Muscle of leg (tissue), 16 donors: ENCODE results near the gene FJX1. TPM values are rescaled to one million over a fixed set of nuclear protein-coding genes. Genes with fewer than 3 reads are reported as not detected.

Experiments
- DNase-seq: peaks from one replicate; pipeline ENCODE4 v3.0.0; 2013
- H3K27ac ChIP-seq: one replicate; pipeline ENCODE4 v1.5.1; 2013; ENCODE audit warnings: mild to moderate bottlenecking, low read length, control low read depth
- H3K27me3 ChIP-seq: one replicate; pipeline ENCODE4 v1.6.1; 2013; ENCODE audit warnings: low read length; ENCODE audit not compliant: control insufficient read depth, insufficient read depth
- H3K36me3 ChIP-seq: one replicate; pipeline ENCODE4 v1.6.1; 2013; ENCODE audit warnings: low read length; ENCODE audit not compliant: control insufficient read depth, insufficient read depth
- H3K4me1 ChIP-seq: one replicate; pipeline ENCODE4 v1.6.1; 2013; ENCODE audit warnings: low read length; ENCODE audit not compliant: control insufficient read depth, insufficient read depth
- H3K4me3 ChIP-seq: one replicate; pipeline ENCODE4 v1.5.1; 2013; ENCODE audit warnings: low read length, control low read depth
- H3K9me3 ChIP-seq: replicated peaks from 2 replicates; pipeline ENCODE4 v1.6.1; 2013; ENCODE audit warnings: low read depth, low read length; ENCODE audit not compliant: control insufficient read depth
- WGBS: methylation state at CpG from one replicate; pipeline ENCODE4 v1.1.5; 2013; ENCODE audit warnings: missing lambda C conversion rate; ENCODE audit not compliant: insufficient coverage; 5-methylcytosine and 5-hydroxymethylcytosine counted together
- long read RNA-seq, 11 donors: transcript quantifications; one replicate each; lab custom pipeline, GENCODE V29; 2026
- polyA plus RNA-seq, 8 donors: library from polyadenylated mRNA; unstranded; fragments of 120-200 nt; gene quantifications; one replicate each; pipeline versions ENCODE4 v1.2.1 to v1.2.3, GENCODE V29; 2013; ENCODE audit warnings: inconsistent platforms in 1 of 8, low replicate concordance in 1 of 8; ENCODE audit not compliant: insufficient read length in 8 of 8, insufficient read depth in 1 of 8
- total RNA-seq: library from RNA; stranded (reverse); fragments of 120-200 nt; gene quantifications from one replicate; pipeline ENCODE4 v1.2.4, GENCODE V29; 2013

FJX1 gene, protein sequence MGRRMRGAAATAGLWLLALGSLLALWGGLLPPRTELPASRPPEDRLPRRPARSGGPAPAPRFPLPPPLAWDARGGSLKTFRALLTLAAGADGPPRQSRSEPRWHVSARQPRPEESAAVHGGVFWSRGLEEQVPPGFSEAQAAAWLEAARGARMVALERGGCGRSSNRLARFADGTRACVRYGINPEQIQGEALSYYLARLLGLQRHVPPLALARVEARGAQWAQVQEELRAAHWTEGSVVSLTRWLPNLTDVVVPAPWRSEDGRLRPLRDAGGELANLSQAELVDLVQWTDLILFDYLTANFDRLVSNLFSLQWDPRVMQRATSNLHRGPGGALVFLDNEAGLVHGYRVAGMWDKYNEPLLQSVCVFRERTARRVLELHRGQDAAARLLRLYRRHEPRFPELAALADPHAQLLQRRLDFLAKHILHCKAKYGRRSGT
- total RNA-seq: 6.5 TPM
- 10 to 100 TPM in 4 of 8 donors, 1 to 10 TPM in 4; 6.2 to 17.2 (median 9.1) TPM for polyA plus RNA-seq
- long read RNA-seq, donor 1, transcript FJX1-201 (1 exons, 2,450 nt): major isoform, 5 of 5 reads
- long read RNA-seq, donor 1, partial matches to known transcripts: 0 of 5 reads
- long read RNA-seq, donor 1, other reads (novel, unspliced or antisense): 0 of 5 reads
- long read RNA-seq, donor 2, partial matches to known transcripts: 0 of 1 reads
- long read RNA-seq, donor 2, other reads (novel, unspliced or antisense): 0 of 1 reads
- long read RNA-seq, donor 3, transcript FJX1-201 (1 exons, 2,450 nt): major isoform, 5 of 5 reads
- long read RNA-seq, donor 3, partial matches to known transcripts: 0 of 5 reads
- long read RNA-seq, donor 3, other reads (novel, unspliced or antisense): 0 of 5 reads
- long read RNA-seq, donor 4: 0 reads
- long read RNA-seq, donor 5, transcript FJX1-201 (1 exons, 2,450 nt): major isoform, 29 of 29 reads
- long read RNA-seq, donor 5, partial matches to known transcripts: 0 of 29 reads
- long read RNA-seq, donor 5, other reads (novel, unspliced or antisense): 0 of 29 reads
- long read RNA-seq, donor 6, transcript FJX1-201 (1 exons, 2,450 nt): major isoform, 11 of 11 reads
- long read RNA-seq, donor 6, partial matches to known transcripts: 0 of 11 reads
- long read RNA-seq, donor 6, other reads (novel, unspliced or antisense): 0 of 11 reads
- long read RNA-seq, donor 7, transcript FJX1-201 (1 exons, 2,450 nt): major isoform, 13 of 13 reads
- long read RNA-seq, donor 7, partial matches to known transcripts: 0 of 13 reads
- long read RNA-seq, donor 7, other reads (novel, unspliced or antisense): 0 of 13 reads
- long read RNA-seq, donor 8, partial matches to known transcripts: 0 of 2 reads
- long read RNA-seq, donor 8, other reads (novel, unspliced or antisense): 0 of 2 reads
- long read RNA-seq, donor 9, transcript FJX1-201 (1 exons, 2,450 nt): major isoform, 9 of 9 reads
- long read RNA-seq, donor 9, partial matches to known transcripts: 0 of 9 reads
- long read RNA-seq, donor 9, other reads (novel, unspliced or antisense): 0 of 9 reads
- long read RNA-seq, donor 10, transcript FJX1-201 (1 exons, 2,450 nt): major isoform, 6 of 6 reads
- long read RNA-seq, donor 10, partial matches to known transcripts: 0 of 6 reads
- long read RNA-seq, donor 10, other reads (novel, unspliced or antisense): 0 of 6 reads
- long read RNA-seq, donor 11, transcript FJX1-201 (1 exons, 2,450 nt): major isoform, 6 of 6 reads
- long read RNA-seq, donor 11, partial matches to known transcripts: 0 of 6 reads
- long read RNA-seq, donor 11, other reads (novel, unspliced or antisense): 0 of 6 reads

DNA sequence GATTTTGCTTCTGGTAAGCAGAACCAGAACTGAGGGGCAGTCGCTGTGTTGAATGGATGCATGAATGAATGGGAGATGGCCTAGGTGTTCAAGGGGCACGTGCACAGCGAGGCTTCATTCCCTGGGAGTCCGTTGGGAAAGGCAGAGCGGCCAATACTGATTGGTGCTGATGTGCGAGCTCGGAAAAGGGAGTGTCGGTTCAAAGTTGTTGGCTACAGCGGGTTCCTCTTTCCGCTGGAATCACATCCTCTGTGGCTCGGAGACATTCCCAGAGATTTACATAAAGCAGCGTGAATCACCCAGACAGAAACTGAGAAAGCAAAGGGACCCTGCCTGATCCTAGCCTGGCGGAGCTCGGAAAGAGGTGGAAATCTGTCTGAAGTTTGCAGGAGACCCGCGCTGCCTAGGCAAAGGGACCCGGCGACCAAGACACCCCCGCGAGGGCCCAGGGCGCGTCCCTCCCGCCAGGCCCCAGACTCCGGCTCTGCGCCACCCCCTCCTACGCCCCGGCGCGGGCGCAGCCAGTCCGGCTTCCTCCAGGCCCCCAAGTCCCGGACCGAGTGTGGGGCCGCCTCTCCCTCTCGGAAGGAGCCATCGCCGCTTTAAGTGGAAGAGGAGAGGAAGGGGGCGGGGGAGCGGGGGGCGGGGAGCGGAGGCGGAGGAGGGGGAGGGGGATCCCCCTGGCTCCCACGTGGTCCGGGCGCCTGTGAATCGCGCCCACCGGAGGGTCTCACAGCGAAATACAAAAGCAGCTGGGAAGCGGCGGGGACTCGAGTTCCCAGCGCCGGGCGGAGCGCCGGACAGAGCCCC lies at the start of gene FJX1:
Gene FJX1 (plus strand): TSS at position 774 of the 810 bp plus-strand sequence. CDS start 177 bp downstream, outside the sequence.
- H3K9me3 ChIP-seq: no peaks in the 10 kb centered on the region
- H3K4me1 ChIP-seq: peaks cover 19% of the 10 kb centered on the region
- peak; percentile 92 for DNase-seq
- H3K36me3 ChIP-seq: no peaks in the 10 kb centered on the region
- H3K27ac ChIP-seq: peak within 1 kb of the TSS; percentile 86
- WGBS: 1% methylated on average over 37 of the region's 57 CpGs
- H3K27me3 ChIP-seq: peaks cover 28% of the 10 kb centered on the region
- peak within 1 kb of the TSS; percentile 58 for H3K4me3 ChIP-seq

DNA sequence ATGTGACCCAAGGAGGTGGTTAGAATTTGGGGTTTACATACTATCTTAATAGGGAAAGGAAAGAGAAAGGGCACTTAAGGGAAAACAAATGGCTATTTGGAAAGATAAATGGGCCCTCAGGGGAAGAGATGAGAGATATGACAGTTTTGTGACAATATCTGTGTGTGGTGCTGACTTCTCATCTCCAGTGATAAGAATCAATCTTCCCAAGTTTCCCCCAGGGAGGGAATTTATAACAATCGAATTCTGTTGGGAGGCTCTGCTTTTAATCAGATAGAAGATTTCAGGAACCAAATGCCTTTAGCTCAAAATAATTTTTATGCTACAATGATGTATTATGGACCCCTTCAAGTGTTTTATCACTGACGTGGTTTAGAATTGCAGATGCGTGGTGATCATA lies 46.6 kb upstream of the FJX1 start:
- no CpG with 5 or more reads among the region's 3 CpGs for WGBS
- no peaks in the 10 kb centered on the region for H3K9me3 ChIP-seq

DNA sequence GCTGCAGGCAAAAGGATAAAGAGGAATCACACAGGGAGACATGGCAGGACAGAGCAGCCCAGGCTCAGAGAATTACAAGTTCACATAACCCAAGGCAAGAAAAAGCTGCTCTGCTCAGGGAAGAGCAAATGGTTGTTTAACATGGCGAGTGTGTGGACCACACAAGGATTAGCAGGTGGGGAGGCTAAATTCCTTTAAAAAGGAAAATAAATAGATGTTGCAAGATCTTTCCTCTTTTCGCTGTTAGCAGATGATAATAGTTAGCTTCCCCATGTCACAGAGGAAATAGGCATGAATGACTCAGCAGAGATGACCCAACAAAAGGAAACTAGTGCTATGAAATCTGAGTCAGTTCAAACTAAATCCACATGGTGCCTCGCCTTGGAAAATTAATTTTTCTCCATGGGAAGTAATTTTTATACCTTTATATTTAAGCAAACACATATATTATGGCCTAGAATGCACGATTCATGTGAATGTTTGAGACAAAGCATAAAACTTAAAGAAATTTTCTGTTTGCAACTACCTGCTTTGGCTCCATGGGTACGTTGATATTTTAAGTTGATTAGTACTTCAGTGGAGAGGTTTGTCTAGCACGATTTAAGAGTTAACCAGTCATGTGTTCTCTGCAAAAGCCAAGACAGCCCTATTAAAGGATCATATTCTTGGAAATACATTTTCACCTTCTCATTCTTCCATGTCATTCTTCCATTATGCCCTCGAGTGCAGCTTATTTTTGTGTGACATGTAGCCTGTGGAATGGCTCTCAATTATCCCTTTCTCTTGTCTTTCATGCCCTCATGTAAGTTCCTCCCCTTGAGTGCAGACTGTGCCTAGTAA lies 38.5 kb upstream of the FJX1 start:
- Histone ChIP-seq H3K9me3 (no peaks in the 10 kb centered on the region), H3K27ac (no peak overlapping the region), H3K4me3 (no peak overlapping the region), H3K27me3 (peaks cover 4% of the 10 kb centered on the region), H3K4me1 (no peaks in the 10 kb centered on the region), H3K36me3 (no peaks in the 10 kb centered on the region)
- WGBS: 17% methylated on average over 1 of the region's 7 CpGs
- DNase-seq: peak; percentile 68

More for the DNA sequence above, 46.6 kb upstream of the FJX1 start:
- no peaks in the 10 kb centered on the region for H3K27me3 ChIP-seq
- H3K4me1 ChIP-seq: no peaks in the 10 kb centered on the region
- DNase-seq: no peak
- H3K36me3 ChIP-seq: no peaks in the 10 kb centered on the region
- H3K27ac ChIP-seq: no peak overlapping the region
- no peak overlapping the region for H3K4me3 ChIP-seq

DNA sequence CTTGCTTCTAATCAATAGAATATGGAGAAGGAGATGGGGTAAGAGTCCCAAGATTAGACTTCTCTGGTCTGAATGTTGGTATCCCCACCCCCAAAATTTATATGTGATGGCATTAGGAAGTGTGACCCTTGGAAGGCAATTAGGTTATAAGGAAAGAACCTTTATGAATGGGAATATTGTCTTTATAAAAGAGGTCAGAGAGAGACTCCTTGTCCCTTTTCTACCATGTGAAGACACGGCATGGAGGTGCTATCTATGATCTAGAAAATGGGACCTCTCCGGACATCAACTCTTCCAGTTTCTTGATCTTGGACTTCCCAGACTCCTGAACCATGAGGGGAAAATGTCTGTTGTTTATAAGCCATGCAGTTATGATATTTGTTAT lies 37.9 kb upstream of the FJX1 start:
- Histone ChIP-seq H3K4me1 (no peaks in the 10 kb centered on the region), H3K9me3 (no peaks in the 10 kb centered on the region), H3K36me3 (no peaks in the 10 kb centered on the region), H3K4me3 (no peak overlapping the region), H3K27ac (no peak overlapping the region), H3K27me3 (peaks cover 4% of the 10 kb centered on the region)
- no CpG with 5 or more reads among the region's 2 CpGs for WGBS
- no peak for DNase-seq

DNA sequence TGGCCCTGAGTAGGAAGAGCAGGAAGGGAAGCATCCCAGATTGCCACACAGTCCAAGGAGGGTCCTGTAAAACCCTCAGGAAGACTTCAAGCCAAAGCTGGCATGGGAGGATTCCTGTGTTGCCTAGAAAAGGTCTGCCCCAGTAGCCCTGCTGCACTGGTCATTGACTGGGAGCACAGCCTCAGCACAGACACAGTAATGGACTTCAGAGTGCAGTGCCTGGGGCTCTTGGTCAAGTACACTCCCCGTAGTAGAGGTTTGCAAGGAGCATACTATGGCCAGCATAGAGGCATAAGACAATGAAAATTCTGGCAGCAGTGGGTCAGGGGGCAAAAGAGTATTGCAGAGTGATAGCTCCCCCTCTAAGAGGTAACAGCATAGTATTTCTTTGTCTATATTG lies 36.2 kb upstream of the FJX1 start:
- H3K4me1 ChIP-seq: no peaks in the 10 kb centered on the region
- peaks cover 7% of the 10 kb centered on the region for H3K27me3 ChIP-seq
- no CpG with 5 or more reads among the region's 1 CpG for WGBS
- no peaks in the 10 kb centered on the region for H3K9me3 ChIP-seq
- DNase-seq: no peak
- H3K4me3 ChIP-seq: no peak overlapping the region
- H3K36me3 ChIP-seq: no peaks in the 10 kb centered on the region
- H3K27ac ChIP-seq: no peak overlapping the region

DNA sequence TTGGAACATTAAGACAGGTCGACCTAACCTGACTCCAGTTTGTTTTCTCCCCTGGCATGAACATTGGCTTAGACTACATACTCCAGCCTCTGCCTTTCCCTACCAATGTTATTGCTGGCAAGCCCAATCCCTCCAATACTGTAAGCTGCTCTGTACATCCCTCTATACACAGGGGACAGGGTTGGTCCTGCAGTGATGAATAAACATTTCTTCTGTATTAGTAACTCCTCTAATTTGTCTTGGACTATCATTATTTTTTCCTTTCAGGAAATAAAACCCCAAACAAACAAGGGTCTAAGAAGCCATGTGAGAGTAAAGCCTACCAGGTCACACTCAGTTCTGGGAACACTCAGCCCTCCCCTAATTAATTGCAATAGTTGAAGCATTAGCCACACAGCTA lies 35.1 kb upstream of the FJX1 start:
- WGBS: 60% methylated on average over 1 of the region's 1 CpG
- peak; percentile 46 for DNase-seq
- no peaks in the 10 kb centered on the region for H3K9me3 ChIP-seq
- H3K4me3 ChIP-seq: no peak overlapping the region
- H3K36me3 ChIP-seq: no peaks in the 10 kb centered on the region
- H3K27me3 ChIP-seq: peaks cover 6% of the 10 kb centered on the region
- no peak overlapping the region for H3K27ac ChIP-seq
- H3K4me1 ChIP-seq: no peaks in the 10 kb centered on the region

DNA sequence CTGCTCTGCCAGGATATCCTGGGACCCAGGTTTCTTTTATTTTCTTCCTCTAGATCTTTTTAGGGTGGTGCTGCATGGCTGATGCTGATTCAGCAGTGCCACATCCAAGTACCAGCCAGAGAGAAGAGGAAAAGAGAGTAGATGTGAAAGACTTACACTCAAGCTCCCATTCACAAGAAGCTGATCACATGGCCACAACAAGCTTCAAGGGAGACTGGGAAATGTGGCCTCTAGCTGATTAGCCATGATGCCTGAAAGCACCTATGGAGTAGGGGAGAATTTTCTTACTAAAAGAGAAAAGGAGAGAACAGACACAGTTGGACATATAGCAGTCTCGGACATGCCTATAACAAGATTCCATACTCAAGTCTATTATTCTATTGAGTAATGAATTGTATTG lies 34.4 kb upstream of the FJX1 start:
- no peaks in the 10 kb centered on the region for H3K9me3 ChIP-seq
- WGBS: no CpG with 5 or more reads among the region's 1 CpG

DNA sequence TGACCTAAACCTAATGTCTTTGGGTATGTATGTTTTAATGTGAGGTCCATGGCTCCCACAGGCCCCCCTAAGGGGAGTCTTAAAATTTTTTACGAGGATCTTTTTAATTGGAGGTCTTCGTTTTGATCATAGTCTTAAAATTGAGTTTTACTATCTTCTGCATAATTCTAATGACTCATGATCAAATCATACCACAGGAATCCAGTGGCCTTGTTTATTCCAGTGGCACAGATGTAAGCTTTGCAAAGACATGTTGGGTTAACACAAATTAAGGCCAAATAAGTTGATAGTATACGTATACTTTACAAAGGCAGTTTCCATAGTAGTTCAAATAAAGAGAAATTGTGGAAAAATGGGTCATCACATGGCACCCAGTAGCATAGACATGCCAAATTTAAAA lies 33.9 kb upstream of the FJX1 start:
- peaks cover 7% of the 10 kb centered on the region for H3K27me3 ChIP-seq
- H3K4me3 ChIP-seq: no peak overlapping the region
- H3K4me1 ChIP-seq: no peaks in the 10 kb centered on the region
- WGBS: no CpG with 5 or more reads among the region's 3 CpGs
- no peak for DNase-seq
- H3K36me3 ChIP-seq: no peaks in the 10 kb centered on the region
- H3K27ac ChIP-seq: no peak overlapping the region
- H3K9me3 ChIP-seq: no peaks in the 10 kb centered on the region

More for the DNA sequence above, 34.4 kb upstream of the FJX1 start:
- H3K4me1 ChIP-seq: no peaks in the 10 kb centered on the region
- H3K36me3 ChIP-seq: no peaks in the 10 kb centered on the region
- peaks cover 6% of the 10 kb centered on the region for H3K27me3 ChIP-seq
- no peak for DNase-seq
- no peak overlapping the region for H3K27ac ChIP-seq
- no peak overlapping the region for H3K4me3 ChIP-seq
